ENCODE data around the gene MUCL3. TPM values are rescaled to one million over a fixed set of nuclear protein-coding genes. Genes with fewer than 3 reads are reported as not detected.
A peak's percentile ranks its signal among the peaks of the same experiment; 100 is the strongest.

The MUCL3 gene
- total RNA-seq, 1 donor from 2014 or later, result 0.05 TPM

DNA sequence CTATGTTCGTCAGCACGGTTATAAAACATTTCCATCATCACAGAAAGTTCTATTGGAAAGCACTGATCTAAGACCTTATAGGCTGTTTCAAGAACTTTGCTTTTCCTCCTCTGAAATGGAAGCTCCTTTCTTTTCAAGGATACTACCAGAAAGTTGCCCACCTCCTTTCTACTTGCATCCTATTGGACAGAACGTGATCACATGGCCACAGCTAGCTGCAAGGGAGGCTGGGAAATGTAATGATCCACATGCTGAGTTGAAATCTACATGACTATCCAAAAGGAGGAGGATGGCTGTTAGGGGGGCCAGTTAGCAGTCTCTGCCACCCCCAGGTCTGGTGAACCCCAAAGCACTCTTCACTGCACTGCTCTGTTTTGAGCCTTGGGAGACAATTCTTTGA, 12.1 kb upstream of the MUCL3 start:
- peaks cover 8% of the 10 kb centered on the region for H3K9me3 Mint-ChIP-seq (ENCODE audit: low read depth)
- TF ChIP-seq, protein P1, sequence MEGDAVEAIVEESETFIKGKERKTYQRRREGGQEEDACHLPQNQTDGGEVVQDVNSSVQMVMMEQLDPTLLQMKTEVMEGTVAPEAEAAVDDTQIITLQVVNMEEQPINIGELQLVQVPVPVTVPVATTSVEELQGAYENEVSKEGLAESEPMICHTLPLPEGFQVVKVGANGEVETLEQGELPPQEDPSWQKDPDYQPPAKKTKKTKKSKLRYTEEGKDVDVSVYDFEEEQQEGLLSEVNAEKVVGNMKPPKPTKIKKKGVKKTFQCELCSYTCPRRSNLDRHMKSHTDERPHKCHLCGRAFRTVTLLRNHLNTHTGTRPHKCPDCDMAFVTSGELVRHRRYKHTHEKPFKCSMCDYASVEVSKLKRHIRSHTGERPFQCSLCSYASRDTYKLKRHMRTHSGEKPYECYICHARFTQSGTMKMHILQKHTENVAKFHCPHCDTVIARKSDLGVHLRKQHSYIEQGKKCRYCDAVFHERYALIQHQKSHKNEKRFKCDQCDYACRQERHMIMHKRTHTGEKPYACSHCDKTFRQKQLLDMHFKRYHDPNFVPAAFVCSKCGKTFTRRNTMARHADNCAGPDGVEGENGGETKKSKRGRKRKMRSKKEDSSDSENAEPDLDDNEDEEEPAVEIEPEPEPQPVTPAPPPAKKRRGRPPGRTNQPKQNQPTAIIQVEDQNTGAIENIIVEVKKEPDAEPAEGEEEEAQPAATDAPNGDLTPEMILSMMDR (IDR thresholded peaks at IDR 0.05; ENCODE audit: unreplicated experiment), result no peak
- DNase-seq (ENCODE audit: low spot score, unreplicated experiment), result no peak
- no peak overlapping the region for H3K4me3 Mint-ChIP-seq (ENCODE audit: low read depth)
- H3K36me3 Mint-ChIP-seq (ENCODE audit: insufficient read depth), result peaks cover 20% of the 10 kb centered on the region
- H3K4me1 Mint-ChIP-seq (ENCODE audit: low read depth), result peaks cover 18% of the 10 kb centered on the region
- H3K27ac Mint-ChIP-seq, result no peak overlapping the region
- H3K27me3 Mint-ChIP-seq, result peaks cover 2% of the 10 kb centered on the region

DNA sequence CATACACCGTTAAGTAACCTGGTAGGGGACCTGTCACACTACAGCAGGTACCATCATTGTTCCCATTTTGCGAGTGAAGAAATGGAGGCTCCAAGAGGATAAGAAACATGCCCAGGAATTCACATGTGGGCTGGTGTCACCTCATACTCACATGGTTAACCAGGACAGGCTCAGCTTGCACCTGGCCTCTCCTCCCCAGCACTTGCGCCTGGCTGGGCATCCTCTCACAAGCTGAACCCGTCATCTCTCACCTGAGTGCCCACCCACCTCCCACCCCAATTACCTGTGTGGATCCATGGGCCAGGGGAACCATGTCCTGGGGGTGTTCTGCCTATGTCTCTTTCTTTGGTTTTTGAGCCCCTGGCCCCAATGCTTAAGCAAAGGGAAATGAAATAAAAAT, 10.3 kb upstream of the MUCL3 start:
- Mint-ChIP-seq H3K9me3 (ENCODE audit: low read depth) (peaks cover 8% of the 10 kb centered on the region), H3K36me3 (ENCODE audit: insufficient read depth) (peaks cover 20% of the 10 kb centered on the region), H3K4me3 (ENCODE audit: low read depth) (no peak overlapping the region), H3K27me3 (peaks cover 6% of the 10 kb centered on the region), H3K27ac (peak overlapping the region; percentile 77), H3K4me1 (ENCODE audit: low read depth) (peaks cover 20% of the 10 kb centered on the region)
- no peak for DNase-seq (ENCODE audit: low spot score, unreplicated experiment)
- TF ChIP-seq, protein P1 (IDR thresholded peaks at IDR 0.05; ENCODE audit: unreplicated experiment), result no peak

DNA sequence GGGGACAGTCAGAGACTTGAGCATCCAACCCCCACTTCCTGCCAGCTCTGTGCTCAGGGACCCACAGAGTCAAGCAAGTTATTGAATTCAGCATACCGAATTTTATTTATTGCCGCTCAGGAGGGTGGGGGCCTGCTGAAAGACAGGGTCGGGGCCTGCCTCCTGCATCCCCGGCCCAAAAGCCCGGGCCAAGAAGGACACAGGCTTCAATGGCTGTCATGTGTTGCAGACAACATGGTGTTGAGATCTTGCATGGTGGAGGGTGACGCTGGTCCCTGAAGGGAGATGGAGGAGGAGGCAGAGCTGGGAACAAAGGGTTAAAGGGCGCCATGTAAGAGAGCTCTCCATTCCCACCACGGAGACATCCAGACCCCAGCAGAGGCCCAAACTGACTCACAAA, 9.5 kb upstream of the MUCL3 start:
- Mint-ChIP-seq H3K4me1 (ENCODE audit: low read depth) (peaks cover 20% of the 10 kb centered on the region), H3K36me3 (ENCODE audit: insufficient read depth) (peaks cover 20% of the 10 kb centered on the region), H3K27ac (no peak overlapping the region), H3K4me3 (ENCODE audit: low read depth) (no peak overlapping the region), H3K27me3 (peaks cover 6% of the 10 kb centered on the region), H3K9me3 (ENCODE audit: low read depth) (peaks cover 8% of the 10 kb centered on the region)
- TF ChIP-seq, protein P1 (IDR thresholded peaks at IDR 0.05; ENCODE audit: unreplicated experiment), result no peak
- no peak for DNase-seq (ENCODE audit: low spot score, unreplicated experiment)

DNA sequence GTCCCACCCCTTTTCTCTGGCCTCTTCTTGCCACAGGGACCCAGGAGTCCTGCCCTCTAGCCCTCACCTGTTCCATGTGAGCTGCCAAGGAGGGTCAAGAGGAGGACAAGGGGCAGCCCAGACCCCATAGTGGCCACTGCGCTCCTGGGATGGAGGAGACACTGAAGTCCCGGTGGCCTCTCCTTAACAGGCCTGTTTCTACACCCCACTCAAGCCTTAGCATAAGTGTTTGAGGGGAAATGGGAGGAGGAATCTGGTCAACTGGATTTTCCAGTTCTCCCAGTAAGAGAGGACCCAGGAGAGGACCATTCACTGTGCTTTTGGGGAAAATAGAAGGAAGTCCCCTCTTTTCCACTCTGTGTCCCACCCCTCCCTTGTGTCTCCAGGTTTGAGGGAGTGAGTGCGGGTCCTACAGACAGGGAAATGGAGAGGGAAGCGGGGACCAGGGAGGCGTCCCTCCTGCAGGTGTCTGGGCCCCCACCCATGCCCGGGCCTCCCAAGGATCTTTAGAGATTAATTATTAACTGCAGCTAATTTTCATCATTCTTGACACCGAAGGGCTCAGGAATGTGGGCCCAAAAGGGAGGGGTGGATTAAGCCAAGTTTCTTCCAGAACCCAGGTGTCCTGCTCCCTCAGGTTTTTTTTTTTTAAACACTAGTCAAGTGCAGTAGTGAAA, 8.7 kb upstream of the MUCL3 start, which contains the start of gene SFTA2:
SFTA2 (minus strand) TSS at position 202 of the 677 bp plus-strand sequence; CDS start at position 128, 74 bp downstream.
- peaks cover 10% of the 10 kb centered on the region for H3K27me3 Mint-ChIP-seq
- no peak for DNase-seq (ENCODE audit: low spot score, unreplicated experiment)
- H3K27ac Mint-ChIP-seq, result peak within 1 kb of the TSS; percentile 89
- peaks cover 8% of the 10 kb centered on the region for H3K9me3 Mint-ChIP-seq (ENCODE audit: low read depth)
- no peak within 1 kb of the TSS for H3K4me3 Mint-ChIP-seq (ENCODE audit: low read depth)
- peaks cover 20% of the 10 kb centered on the region for H3K4me1 Mint-ChIP-seq (ENCODE audit: low read depth)
- H3K36me3 Mint-ChIP-seq (ENCODE audit: insufficient read depth), result peaks cover 17% of the 10 kb centered on the region
- TF ChIP-seq, protein P1 (IDR thresholded peaks at IDR 0.05; ENCODE audit: unreplicated experiment), result no peak

DNA sequence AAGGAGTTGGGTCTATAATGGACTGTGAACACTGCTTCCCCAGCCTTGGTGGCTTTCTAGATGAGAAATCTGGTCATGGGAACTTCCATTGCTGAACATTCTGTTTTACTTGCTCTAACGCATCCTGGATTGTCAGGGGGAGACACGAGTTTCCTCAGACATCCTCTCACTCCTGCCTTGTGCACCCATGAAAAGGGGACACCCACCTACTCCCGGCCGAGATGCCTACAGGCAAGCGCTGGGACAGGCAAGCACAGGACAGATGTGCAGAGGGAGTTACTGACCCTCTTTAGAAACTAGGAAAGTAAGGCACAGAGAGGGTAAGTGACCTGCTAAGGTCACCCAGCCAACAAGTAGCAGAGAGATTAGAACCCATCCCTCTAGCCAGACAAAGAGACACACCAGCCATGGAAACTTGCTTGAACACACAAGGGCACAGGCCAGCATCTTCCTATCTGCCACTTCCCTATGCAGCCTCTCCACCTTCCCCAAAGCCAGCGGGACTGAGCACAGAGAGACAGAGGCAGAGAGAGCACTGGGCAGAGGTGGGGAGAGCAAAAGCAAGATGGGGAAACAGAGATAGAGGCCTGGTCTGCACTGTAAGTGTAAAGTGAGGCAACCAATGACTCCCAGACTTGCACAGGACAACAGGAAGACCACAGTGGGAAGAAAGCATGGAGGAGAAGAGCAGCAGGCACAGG, 8.0 kb upstream of the MUCL3 start:
- DNase-seq (ENCODE audit: low spot score, unreplicated experiment), result no peak
- TF ChIP-seq, protein P1 (IDR thresholded peaks at IDR 0.05; ENCODE audit: unreplicated experiment), result no peak
- Mint-ChIP-seq H3K27ac (peak overlapping the region; percentile 89), H3K4me3 (ENCODE audit: low read depth) (no peak overlapping the region), H3K27me3 (peaks cover 10% of the 10 kb centered on the region), H3K36me3 (ENCODE audit: insufficient read depth) (peaks cover 12% of the 10 kb centered on the region), H3K9me3 (ENCODE audit: low read depth) (peaks cover 8% of the 10 kb centered on the region), H3K4me1 (ENCODE audit: low read depth) (peaks cover 20% of the 10 kb centered on the region)

Data from progenitor cell of endocrine pancreas (in vitro differentiated cells).